ENCODE measurements around the gene GPR137B. TPM values are rescaled to one million over a fixed set of nuclear protein-coding genes. Genes with fewer than 3 reads are reported as not detected.

Gene GPR137B
- total and polyA plus RNA-seq, 2 experiments from 2014 or later = 4.5 to 11.1 TPM

GRCh38 chr1:236119943-236120484 lies 22.3 kb upstream of the GPR137B start:
- H3K9me2 ChIP-seq (ENCODE audit: insufficient read depth) = no peaks in the 10 kb centered on the region
- H3K4me2 ChIP-seq = no peak overlapping the region
- Mint-ChIP-seq H3K4me3 (no peak overlapping the region), H3K27ac (no peak overlapping the region), H3K36me3 (ENCODE audit: low read depth) (no peaks in the 10 kb centered on the region), H3K4me1 (peaks cover 4% of the 10 kb centered on the region), H3K9me3 (no peaks in the 10 kb centered on the region), H3K27me3 (ENCODE audit: insufficient read depth, low read depth, poor library complexity) (no peaks in the 10 kb centered on the region)
- H3K4me3 ChIP-seq = no peak overlapping the region
- ATAC-seq (no peak), DNase-seq (ENCODE audit: low spot score) (no peak)
- H4K20me1 ChIP-seq (replicated peaks; ENCODE audit: insufficient read depth) = no peaks in the 10 kb centered on the region
- no peaks in the 10 kb centered on the region for H3K36me3 ChIP-seq (ENCODE audit: insufficient read depth)
- H3K27ac ChIP-seq (ENCODE audit: low read depth) = no peak overlapping the region
- no peaks in the 10 kb centered on the region for H3K27me3 ChIP-seq (ENCODE audit: insufficient read depth)
- TF ChIP-seq REST (IDR thresholded peaks at IDR 0.05; ENCODE audit: unreplicated experiment) (no peak), CTCF (conservative IDR thresholded peaks at IDR 0.05; ENCODE audit: low read depth in 2 of 2) (no peak), ZNF462 (CRISPR knock-in tag; IDR thresholded peaks at IDR 0.05) (no peak), EZH2 (IDR thresholded peaks at IDR 0.05; ENCODE audit: low read depth, unreplicated experiment) (no peak), EZH2phosphoT487 (IDR thresholded peaks at IDR 0.05; ENCODE audit: unreplicated experiment) (no peak), STAT1 (IDR thresholded peaks at IDR 0.05; ENCODE audit: unreplicated experiment) (no peak), ZNF331 (CRISPR knock-in tag; IDR thresholded peaks at IDR 0.05; ENCODE audit: low read depth) (no peak)
- no peaks in the 10 kb centered on the region for H3K79me2 ChIP-seq (replicated peaks; ENCODE audit: insufficient read depth)
- no peaks in the 10 kb centered on the region for H3F3A ChIP-seq (replicated peaks; ENCODE audit: low read depth)
- H3K4me1 ChIP-seq (ENCODE audit: insufficient read depth) = no peaks in the 10 kb centered on the region
- H2AFZ ChIP-seq = no peak overlapping the region
